GM10266 (cell line): Measurements from ENCODE around the gene STYK1.

Source experiments
- DNase-seq: peaks from one replicate; pipeline ENCODE4 v3.0.0; 2012; ENCODE audit errors: extremely low spot score
- CTCF ChIP-seq: IDR thresholded peaks from 2 replicates; pipeline ENCODE4 v1.5.1; 2012; ENCODE audit warnings: mild to moderate bottlenecking, low read depth; ENCODE audit not compliant: control insufficient read depth, insufficient read depth; ENCODE audit errors: missing control alignments

The STYK1 gene

GRCh38 chr12:10689146-10689545 is 15.3 kb upstream of the STYK1 start:
- no peak for DNase-seq
- TF ChIP-seq CTCF: no peak

- TF ChIP-seq CTCF: no peak
- DNase-seq: no peak
Measured at GRCh38 chr12:10688042-10688441, 14.2 kb upstream of the STYK1 start.

GRCh38 chr12:10672231-10672868 is 1.5 kb downstream of the STYK1 start:
- DNase-seq: no peak
- TF ChIP-seq CTCF: no peak

- no peak for DNase-seq
- TF ChIP-seq CTCF: no peak
Measured at GRCh38 chr12:10669533-10669932, 4.3 kb downstream of the STYK1 start.

GRCh38 chr12:10668526-10668925 is 5.3 kb downstream of the STYK1 start:
- TF ChIP-seq CTCF: no peak
- no peak for DNase-seq

GRCh38 chr12:10667581-10667980 is 6.3 kb downstream of the STYK1 start:
- TF ChIP-seq CTCF: no peak
- no peak for DNase-seq

GRCh38 chr12:10664499-10664898 is 9.4 kb downstream of the STYK1 start:
- TF ChIP-seq CTCF: no peak
- DNase-seq: no peak
